Gastroesophageal sphincter (tissue), 4 donors: ENCODE data around the gene CCDC85C. TPM values are rescaled to one million over a fixed set of nuclear protein-coding genes. Genes with fewer than 3 reads are reported as not detected.

Experiments
- ATAC-seq: fragments of 150-250 bp; one replicate; pipeline ENCODE4 v1.9.1; 2016; ENCODE audit warnings: mild to moderate bottlenecking, moderate library complexity
- H3K27ac ChIP-seq, 4 donors: fragments of 200-600 bp; sonication (generic) in 3 of 4; 1 replicate in 3 of 4; 2 replicates in 1 of 4; pipeline ENCODE4 v1.5.1; 2016 to 2019
- H3K27me3 ChIP-seq: fragments of 200-600 bp; sonication (generic); one replicate; pipeline ENCODE4 v1.5.1; 2019
- H3K36me3 ChIP-seq, 2 donors: fragments of 200-600 bp; sonication (generic); one replicate each; pipeline ENCODE4 v1.5.1; 2019; ENCODE audit warnings: control low read depth in 1 of 2
- H3K4me1 ChIP-seq, 3 donors: fragments of 200-600 bp; sonication (generic); 1 replicate in 2 of 3; 2 replicates in 1 of 3; pipeline ENCODE4 v1.5.1; 2016 to 2019; ENCODE audit warnings: control low read depth in 2 of 3
- H3K4me3 ChIP-seq, 2 donors: fragments of 200-600 bp; sonication (generic); one replicate each; pipeline ENCODE4 v1.5.1; 2019; ENCODE audit warnings: mild to moderate bottlenecking in 1 of 2, moderate library complexity in 1 of 2
- H3K9me3 ChIP-seq, 3 donors: fragments of 200-600 bp; sonication (generic); one replicate each; pipeline ENCODE4 v1.5.1; 2017 to 2019; ENCODE audit warnings: control low read depth in 2 of 3
- EP300 ChIP-seq: sonication (generic); formaldehyde crosslinking; IDR thresholded peaks from one replicate; pipeline ENCODE4 v1.6.1; 2017; ENCODE audit warnings: antibody characterized with exemption, mild to moderate bottlenecking
- POLR2A ChIP-seq, 2 donors: fragments of 450-650 bp; IDR thresholded peaks; one replicate each; pipeline ENCODE4 v1.6.1; 2017; ENCODE audit warnings: antibody characterized with exemption in 2 of 2, mild to moderate bottlenecking in 2 of 2, moderate library complexity in 1 of 2
- POLR2AphosphoS5 ChIP-seq: sonication (generic); formaldehyde crosslinking; IDR thresholded peaks from one replicate; pipeline ENCODE4 v1.6.1; 2017; ENCODE audit warnings: antibody characterized with exemption
- WGBS, 2 donors: methylation state at CpG; one replicate each; pipeline ENCODE4 v1.1.5; 2018; ENCODE audit warnings: low coverage in 1 of 2; 5-methylcytosine and 5-hydroxymethylcytosine counted together
- total RNA-seq, 4 donors: library from RNA; depleted of rRNA; stranded (reverse); fragments of >200 nt; gene quantifications; one replicate each; pipeline ENCODE4 v1.1.0, GENCODE V29; 2016
- TF ChIP-seq, protein P1 (sequence below), 4 experiments: fragments of 200-600 bp in 2 of 4; fragments of 450-650 bp in 2 of 4; sonication (generic) in 1 of 4; IDR thresholded peaks; one replicate each; pipeline ENCODE4 v1.5.1; 2017 to 2019; ENCODE audit warnings: antibody characterized with exemption in 4 of 4, mild to moderate bottlenecking in 2 of 4, moderate library complexity in 2 of 4

CCDC85C gene
- total RNA-seq, 4 donors from 2014 or later: 14.0 to 58.2 (median 25.0) TPM

DNA sequence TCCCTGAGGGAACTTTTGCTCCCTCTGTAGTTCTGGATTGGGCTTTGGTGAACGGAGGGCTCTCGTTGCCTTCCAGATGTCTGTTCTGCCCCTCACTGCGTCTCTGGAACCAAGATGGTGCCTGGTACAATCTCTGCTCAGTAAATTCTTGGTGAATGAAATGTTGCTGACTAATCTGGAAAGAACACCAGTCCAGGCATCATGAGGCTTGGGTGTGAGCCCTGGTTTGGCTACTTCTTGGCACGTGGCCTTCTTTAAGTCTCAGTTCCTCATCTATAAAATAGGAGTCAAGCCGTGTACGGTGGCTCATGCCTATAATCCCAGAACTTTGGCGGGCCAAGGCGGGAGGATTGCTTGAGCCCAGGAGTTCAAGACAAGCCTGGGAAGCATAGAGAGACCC, 45.2 kb upstream of the CCDC85C start:
- Histone ChIP-seq H3K36me3 (peaks cover 0 to 7% of the 10 kb centered on the region in 2 donors), H3K27ac (no peak overlapping the region), H3K4me3 (no peak overlapping the region), H3K9me3 (no peaks in the 10 kb centered on the region), H3K4me1 (peaks cover 0 to 33% (median 11%) of the 10 kb centered on the region in 3 donors), H3K27me3 (peaks cover 17% of the 10 kb centered on the region)
- no peak for ATAC-seq
- TF ChIP-seq POLR2AphosphoS5: no peak
- TF ChIP-seq, protein P1, sequence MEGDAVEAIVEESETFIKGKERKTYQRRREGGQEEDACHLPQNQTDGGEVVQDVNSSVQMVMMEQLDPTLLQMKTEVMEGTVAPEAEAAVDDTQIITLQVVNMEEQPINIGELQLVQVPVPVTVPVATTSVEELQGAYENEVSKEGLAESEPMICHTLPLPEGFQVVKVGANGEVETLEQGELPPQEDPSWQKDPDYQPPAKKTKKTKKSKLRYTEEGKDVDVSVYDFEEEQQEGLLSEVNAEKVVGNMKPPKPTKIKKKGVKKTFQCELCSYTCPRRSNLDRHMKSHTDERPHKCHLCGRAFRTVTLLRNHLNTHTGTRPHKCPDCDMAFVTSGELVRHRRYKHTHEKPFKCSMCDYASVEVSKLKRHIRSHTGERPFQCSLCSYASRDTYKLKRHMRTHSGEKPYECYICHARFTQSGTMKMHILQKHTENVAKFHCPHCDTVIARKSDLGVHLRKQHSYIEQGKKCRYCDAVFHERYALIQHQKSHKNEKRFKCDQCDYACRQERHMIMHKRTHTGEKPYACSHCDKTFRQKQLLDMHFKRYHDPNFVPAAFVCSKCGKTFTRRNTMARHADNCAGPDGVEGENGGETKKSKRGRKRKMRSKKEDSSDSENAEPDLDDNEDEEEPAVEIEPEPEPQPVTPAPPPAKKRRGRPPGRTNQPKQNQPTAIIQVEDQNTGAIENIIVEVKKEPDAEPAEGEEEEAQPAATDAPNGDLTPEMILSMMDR (IDR thresholded peaks at IDR 0.05): no peak
- no peak for TF ChIP-seq POLR2A (IDR thresholded peaks at IDR 0.05)
- TF ChIP-seq EP300: no peak
- 80 to 87% methylated on average over 4 to 8 of the region's 8 CpGs for WGBS, 2 donors

DNA sequence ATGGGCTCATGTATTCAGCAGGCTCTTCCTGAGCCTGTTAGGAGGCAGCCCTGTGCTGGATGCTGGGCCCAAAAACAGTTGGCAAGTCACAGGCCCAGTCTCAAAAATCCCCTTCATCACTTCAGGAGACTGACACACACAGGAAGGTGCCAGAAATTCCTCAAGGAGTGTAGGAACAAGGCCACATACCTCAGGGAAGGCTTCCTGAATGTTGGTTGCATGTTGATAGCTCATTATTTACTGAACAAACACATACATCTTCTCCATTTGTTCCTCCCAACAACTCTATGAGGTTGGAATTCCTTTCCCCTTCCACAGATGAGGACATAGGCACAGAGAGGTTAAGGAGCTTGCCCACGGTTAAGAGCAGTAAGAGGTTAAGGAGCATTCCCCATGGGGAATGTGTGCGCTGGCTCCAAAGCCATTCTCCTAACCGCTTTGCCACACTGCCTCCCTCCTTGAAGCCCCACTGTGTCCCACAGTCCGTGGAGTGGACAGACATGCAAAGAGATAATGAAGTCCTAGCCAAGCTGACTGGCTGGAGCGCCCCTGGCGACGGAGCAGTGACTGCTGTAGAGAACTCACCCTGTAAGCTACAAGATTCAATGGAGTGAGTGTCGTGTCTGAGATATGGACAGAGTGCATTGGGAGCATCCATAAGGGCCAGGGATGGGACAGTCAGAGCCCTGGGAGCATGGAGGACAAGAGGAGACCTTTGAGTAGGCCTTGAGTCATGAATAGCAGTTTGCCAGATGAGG, 44.2 kb upstream of the CCDC85C start:
- WGBS, 2 donors: 80% methylated on average over 1 to 3 of the region's 8 CpGs
- peaks cover 0 to 28% (median 11%) of the 10 kb centered on the region in 3 donors for H3K4me1 ChIP-seq
- TF ChIP-seq, protein P1 (IDR thresholded peaks at IDR 0.05): no peak
- TF ChIP-seq POLR2A (IDR thresholded peaks at IDR 0.05) (no peak), EP300 (no peak), POLR2AphosphoS5 (no peak)
- ATAC-seq: no peak
- H3K27ac ChIP-seq: no peak overlapping the region
- H3K9me3 ChIP-seq: no peaks in the 10 kb centered on the region
- H3K36me3 ChIP-seq: peaks cover 0 to 7% of the 10 kb centered on the region in 2 donors
- H3K4me3 ChIP-seq: no peak overlapping the region
- H3K27me3 ChIP-seq: peaks cover 17% of the 10 kb centered on the region

DNA sequence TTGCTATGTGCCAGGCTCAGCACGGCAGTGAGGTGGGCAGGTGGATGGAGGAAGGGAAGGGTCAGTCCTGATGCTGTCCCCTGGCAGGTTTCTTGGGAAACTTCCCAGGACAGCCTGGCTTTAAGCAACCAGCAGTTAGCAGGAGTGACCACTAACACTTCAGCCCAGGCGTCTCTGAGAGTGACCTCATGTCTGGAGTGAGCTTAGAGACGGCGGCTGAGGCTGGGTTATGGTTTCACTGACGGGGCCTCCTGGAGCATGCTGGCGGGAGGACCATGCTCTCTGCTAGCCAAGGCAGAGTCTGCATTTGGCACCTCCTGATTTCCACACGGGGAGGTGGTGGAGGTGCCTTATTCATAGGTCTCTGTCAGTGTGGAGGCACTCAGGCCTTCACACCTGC, 43.4 kb upstream of the CCDC85C start:
- Histone ChIP-seq H3K4me1 (peaks cover 0 to 28% (median 11%) of the 10 kb centered on the region in 3 donors), H3K4me3 (no peak overlapping the region), H3K9me3 (no peaks in the 10 kb centered on the region), H3K27ac (no peak overlapping the region), H3K36me3 (peaks cover 0 to 2% of the 10 kb centered on the region in 2 donors), H3K27me3 (peaks cover 17% of the 10 kb centered on the region)
- ATAC-seq: no peak
- no peak for TF ChIP-seq POLR2A (IDR thresholded peaks at IDR 0.05)
- no peak for TF ChIP-seq POLR2AphosphoS5
- TF ChIP-seq, protein P1 (IDR thresholded peaks at IDR 0.05): no peak
- WGBS, 2 donors: 60% methylated on average over 1 of the region's 7 CpGs; no CpG with 5 or more reads in 1 of the 2 donors

DNA sequence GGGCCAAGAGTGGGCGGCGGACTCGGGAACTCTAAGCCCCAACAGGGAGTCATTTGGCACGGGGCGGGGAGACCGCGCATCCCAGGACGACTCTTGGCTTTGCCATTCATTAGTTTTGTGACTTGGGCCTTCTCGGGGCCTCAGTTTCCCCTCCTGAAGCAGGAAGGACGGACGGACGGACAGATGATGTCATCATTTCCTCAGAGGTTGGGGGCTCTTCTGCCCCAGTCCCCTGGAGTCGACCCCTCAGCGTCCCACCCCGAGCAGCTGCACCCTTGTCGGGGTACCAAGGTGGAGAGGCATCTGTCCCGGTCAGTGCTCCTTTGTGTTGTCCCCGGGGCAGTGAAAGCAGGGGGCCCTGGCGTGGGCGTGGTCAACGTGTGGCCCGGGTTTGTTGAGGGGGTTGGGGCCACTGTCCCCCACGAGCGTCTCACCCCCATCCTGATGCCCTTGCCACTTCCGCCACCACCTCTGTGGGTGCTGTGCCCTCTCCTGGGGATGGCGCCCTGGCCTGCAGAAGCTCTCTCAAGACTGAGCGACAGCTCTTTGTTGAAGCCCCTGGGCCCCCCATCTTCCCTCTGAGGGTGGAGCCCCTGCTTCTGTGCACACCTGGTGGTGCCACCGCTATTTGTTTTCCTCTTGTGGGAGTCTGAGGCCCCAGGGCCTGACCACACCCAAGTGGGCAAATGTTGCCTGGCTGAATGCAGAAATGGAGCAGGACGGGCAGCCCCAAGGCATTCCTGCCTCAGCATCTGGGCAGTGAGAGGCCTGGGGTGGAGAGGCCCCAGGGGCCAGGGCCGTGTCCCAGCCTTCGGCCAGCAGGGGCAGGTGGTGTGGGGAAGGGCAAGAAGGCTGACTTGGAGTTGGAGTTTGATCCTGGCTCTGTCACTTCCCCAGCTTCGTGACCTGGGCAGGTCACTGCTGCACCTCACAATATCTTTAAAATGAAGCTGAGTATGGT, 41.8 kb upstream of the CCDC85C start:
- Histone ChIP-seq H3K27me3 (peaks cover 17% of the 10 kb centered on the region), H3K36me3 (no peaks in the 10 kb centered on the region), H3K27ac (peak overlapping the region in 2 of 4 donors; percentile 58 to 75), H3K4me1 (peaks cover 0 to 28% (median 11%) of the 10 kb centered on the region in 3 donors), H3K9me3 (no peaks in the 10 kb centered on the region), H3K4me3 (peak overlapping the region; percentile 49 to 64)
- TF ChIP-seq, protein P1 (IDR thresholded peaks at IDR 0.05): no peak
- TF ChIP-seq POLR2AphosphoS5 (no peak), EP300 (no peak), POLR2A (IDR thresholded peaks at IDR 0.05) (no peak)
- 20% methylated on average over 2 of the region's 32 CpGs; no CpG with 5 or more reads in 1 of the 2 donors for WGBS, 2 donors
- no peak for ATAC-seq
